Testis (tissue), 3 donors: Measurements from ENCODE around the gene LRRD1. TPM values are rescaled to one million over a fixed set of nuclear protein-coding genes. Genes with fewer than 3 reads are reported as not detected.
A peak's percentile ranks its signal among the peaks of the same experiment; 100 is the strongest.

Source experiments
- DNase-seq: peaks from one replicate; pipeline ENCODE4 v3.0.0-alpha.2; 2019
- H3K27ac ChIP-seq, 2 donors: fragments of 200-600 bp; sonication (generic); one replicate each; pipeline ENCODE4 v1.5.1; 2019
- H3K27me3 ChIP-seq: fragments of 200-600 bp; sonication (generic); one replicate; pipeline ENCODE4 v1.5.1; 2019
- H3K36me3 ChIP-seq: fragments of 200-600 bp; sonication (generic); one replicate; pipeline ENCODE4 v1.5.1; 2017; ENCODE audit warnings: low read depth; ENCODE audit errors: missing control alignments
- H3K4me1 ChIP-seq: fragments of 200-600 bp; sonication (generic); one replicate; pipeline ENCODE4 v1.5.1; 2019
- H3K4me3 ChIP-seq, 2 donors: fragments of 200-600 bp; sonication (generic); one replicate each; pipeline ENCODE4 v1.5.1; 2017 to 2019
- H3K9me3 ChIP-seq: fragments of 200-600 bp; sonication (generic); one replicate; pipeline ENCODE4 v1.5.1; 2017
- POLR2A ChIP-seq: fragments of 450-650 bp; IDR thresholded peaks from one replicate; pipeline ENCODE4 v1.6.1; 2017; ENCODE audit warnings: antibody characterized with exemption, mild to moderate bottlenecking, moderate library complexity
- WGBS, 2 donors: methylation state at CpG; one replicate each; pipeline ENCODE4 v1.1.5; 2018; 5-methylcytosine and 5-hydroxymethylcytosine counted together
- intact Hi-C: fragments of 100-400 bp; cut with DNase I; formaldehyde crosslinking; loops from one replicate; pipeline ENCODE4 v1.15.1; 2023; ENCODE audit warnings: low total_unique reads
- polyA plus RNA-seq: library from polyadenylated mRNA; stranded (reverse); fragments of 350-450 nt; fragmentation: Illumina TruSeq; extraction: RNeasy Lipid Tissue Mini Kit (QIAGEN cat#74804); gene quantifications from one replicate; pipeline ENCODE4 v1.2.3, GENCODE V29; 2014; ENCODE audit warnings: low read depth, low replicate concordance; ENCODE audit not compliant: insufficient read depth
- total RNA-seq, 2 donors: library from RNA; depleted of rRNA; stranded (reverse); fragments of >200 nt; gene quantifications; one replicate each; pipeline ENCODE4 v1.2.3, GENCODE V29; 2016
- TF ChIP-seq, protein P1 (sequence below), 3 experiments: fragments of 450-650 bp in 2 of 3; fragments of 200-600 bp in 1 of 3; sonication (generic) in 1 of 3; IDR thresholded peaks; one replicate each; pipeline ENCODE4 v1.5.1; 2016 to 2019; ENCODE audit warnings: antibody characterized with exemption in 3 of 3, mild to moderate bottlenecking in 2 of 3, moderate library complexity in 1 of 3

The LRRD1 gene
- total and polyA plus RNA-seq, 3 donors from 2014 or later, result 7.7 to 14.8 (median 8.7) TPM

DNA sequence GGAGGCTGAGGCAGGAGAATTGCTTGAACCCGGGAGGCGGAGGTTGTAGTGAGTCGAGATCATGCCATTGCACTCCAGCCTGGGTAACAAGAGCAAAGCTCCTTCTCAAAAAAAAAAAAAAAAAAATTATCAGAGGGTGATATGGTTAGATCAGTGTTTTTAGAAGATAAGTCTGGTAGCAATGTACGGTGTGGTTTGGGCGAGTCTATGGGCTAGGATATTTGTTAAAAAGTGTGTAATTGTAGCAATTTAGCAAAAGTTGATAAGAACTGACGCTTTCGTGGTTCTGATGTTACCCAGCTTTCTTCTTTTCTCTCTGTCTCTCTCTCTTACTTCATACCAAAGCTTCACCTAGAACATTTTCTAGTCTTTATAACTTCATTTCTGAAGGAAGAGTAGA, 37.8 kb downstream of the LRRD1 start:
- no peak overlapping the region for H3K4me3 ChIP-seq
- no peaks in the 10 kb centered on the region for H3K4me1 ChIP-seq
- no peaks in the 10 kb centered on the region for H3K27me3 ChIP-seq
- H3K9me3 ChIP-seq, result no peaks in the 10 kb centered on the region
- intact Hi-C loops, result no loop called here
- H3K27ac ChIP-seq, result no peak overlapping the region
- H3K36me3 ChIP-seq, result no peaks in the 10 kb centered on the region
- TF ChIP-seq, protein P1, sequence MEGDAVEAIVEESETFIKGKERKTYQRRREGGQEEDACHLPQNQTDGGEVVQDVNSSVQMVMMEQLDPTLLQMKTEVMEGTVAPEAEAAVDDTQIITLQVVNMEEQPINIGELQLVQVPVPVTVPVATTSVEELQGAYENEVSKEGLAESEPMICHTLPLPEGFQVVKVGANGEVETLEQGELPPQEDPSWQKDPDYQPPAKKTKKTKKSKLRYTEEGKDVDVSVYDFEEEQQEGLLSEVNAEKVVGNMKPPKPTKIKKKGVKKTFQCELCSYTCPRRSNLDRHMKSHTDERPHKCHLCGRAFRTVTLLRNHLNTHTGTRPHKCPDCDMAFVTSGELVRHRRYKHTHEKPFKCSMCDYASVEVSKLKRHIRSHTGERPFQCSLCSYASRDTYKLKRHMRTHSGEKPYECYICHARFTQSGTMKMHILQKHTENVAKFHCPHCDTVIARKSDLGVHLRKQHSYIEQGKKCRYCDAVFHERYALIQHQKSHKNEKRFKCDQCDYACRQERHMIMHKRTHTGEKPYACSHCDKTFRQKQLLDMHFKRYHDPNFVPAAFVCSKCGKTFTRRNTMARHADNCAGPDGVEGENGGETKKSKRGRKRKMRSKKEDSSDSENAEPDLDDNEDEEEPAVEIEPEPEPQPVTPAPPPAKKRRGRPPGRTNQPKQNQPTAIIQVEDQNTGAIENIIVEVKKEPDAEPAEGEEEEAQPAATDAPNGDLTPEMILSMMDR (IDR thresholded peaks at IDR 0.05), result no peak
- TF ChIP-seq POLR2A, result no peak
- DNase-seq, result no peak
- 70 to 83% methylated on average over 7 of the region's 7 CpGs for WGBS, 2 donors

DNA sequence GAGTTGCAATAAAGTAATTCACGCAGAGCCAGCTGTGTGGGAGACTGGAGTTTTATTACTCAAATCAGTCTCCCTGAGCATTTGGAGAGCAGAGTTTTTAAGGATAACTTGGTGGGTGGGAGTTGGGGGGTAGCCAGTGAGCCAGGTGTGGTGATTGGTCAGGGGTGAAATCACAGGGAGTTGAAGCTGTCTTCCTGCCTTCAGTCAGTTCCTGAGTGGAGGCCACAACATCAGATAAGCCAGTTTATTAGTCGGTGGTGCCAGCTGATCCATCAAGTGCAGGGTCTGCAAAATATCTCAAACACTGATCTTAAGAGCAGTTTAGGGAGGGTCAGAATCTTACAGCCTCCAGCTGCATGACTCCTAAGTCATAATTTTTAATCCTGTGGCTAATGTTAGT, 41.4 kb downstream of the LRRD1 start:
- WGBS, 2 donors, result 36 to 44% methylated on average over 2 of the region's 2 CpGs
- TF ChIP-seq, protein P1 (IDR thresholded peaks at IDR 0.05), result no peak
- TF ChIP-seq POLR2A, result no peak
- DNase-seq, result no peak
- Histone ChIP-seq H3K9me3 (no peaks in the 10 kb centered on the region), H3K36me3 (no peaks in the 10 kb centered on the region), H3K4me1 (peaks cover 10% of the 10 kb centered on the region), H3K27me3 (no peaks in the 10 kb centered on the region), H3K27ac (no peak overlapping the region), H3K4me3 (no peak overlapping the region)
- intact Hi-C loops, result no loop called here

DNA sequence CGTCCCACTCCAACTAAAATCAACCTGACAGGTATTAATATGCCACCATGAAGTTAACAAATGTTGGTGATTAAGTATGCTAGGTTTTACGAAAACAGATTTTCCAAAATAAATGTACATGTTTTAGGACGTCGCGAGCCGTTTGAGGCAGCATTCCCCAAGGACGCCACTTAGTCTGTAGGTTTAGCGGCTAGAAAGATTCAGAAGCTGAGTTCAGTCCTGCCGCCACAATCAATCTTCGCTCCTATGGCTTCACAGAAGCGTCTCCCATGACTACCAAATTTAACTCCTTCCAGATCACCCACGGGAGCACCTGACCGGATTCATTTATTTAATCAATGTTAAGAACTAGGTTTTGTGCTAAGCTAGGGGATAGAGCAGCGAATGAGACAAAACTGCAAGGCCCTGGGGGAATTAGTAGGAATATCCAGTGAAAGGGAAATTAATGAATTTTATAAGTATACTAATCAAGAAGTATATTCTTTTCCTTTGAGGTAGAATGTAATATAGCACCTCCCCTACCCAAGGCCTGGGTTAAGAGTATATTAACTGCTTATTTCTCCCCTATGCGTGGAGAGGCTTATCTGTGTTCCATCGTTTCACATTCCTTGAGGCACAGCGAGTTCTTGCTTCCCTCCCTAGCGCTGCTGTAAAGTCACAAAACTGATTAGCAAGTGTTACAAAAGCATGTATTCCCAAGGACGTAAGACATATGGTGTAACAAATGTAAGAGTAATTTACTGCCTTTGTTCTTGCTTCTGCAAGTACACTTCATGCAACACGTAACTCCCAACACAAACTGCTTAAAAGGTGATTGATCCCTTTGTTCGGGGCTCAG, 43.7 kb downstream of the LRRD1 start:
- peaks cover 15% of the 10 kb centered on the region for H3K4me1 ChIP-seq
- no peaks in the 10 kb centered on the region for H3K36me3 ChIP-seq
- H3K27ac ChIP-seq, result peak overlapping the region; percentile 98 to 99
- H3K27me3 ChIP-seq, result no peaks in the 10 kb centered on the region
- no peak for TF ChIP-seq POLR2A
- TF ChIP-seq, protein P1 (IDR thresholded peaks at IDR 0.05), result no peak
- H3K4me3 ChIP-seq, result peak overlapping the region; percentile 94 to 99
- WGBS, 2 donors, result 5% methylated on average over 21 of the region's 21 CpGs
- intact Hi-C loops, result no loop called here
- peak; percentile 78 for DNase-seq
- H3K9me3 ChIP-seq, result no peaks in the 10 kb centered on the region

DNA sequence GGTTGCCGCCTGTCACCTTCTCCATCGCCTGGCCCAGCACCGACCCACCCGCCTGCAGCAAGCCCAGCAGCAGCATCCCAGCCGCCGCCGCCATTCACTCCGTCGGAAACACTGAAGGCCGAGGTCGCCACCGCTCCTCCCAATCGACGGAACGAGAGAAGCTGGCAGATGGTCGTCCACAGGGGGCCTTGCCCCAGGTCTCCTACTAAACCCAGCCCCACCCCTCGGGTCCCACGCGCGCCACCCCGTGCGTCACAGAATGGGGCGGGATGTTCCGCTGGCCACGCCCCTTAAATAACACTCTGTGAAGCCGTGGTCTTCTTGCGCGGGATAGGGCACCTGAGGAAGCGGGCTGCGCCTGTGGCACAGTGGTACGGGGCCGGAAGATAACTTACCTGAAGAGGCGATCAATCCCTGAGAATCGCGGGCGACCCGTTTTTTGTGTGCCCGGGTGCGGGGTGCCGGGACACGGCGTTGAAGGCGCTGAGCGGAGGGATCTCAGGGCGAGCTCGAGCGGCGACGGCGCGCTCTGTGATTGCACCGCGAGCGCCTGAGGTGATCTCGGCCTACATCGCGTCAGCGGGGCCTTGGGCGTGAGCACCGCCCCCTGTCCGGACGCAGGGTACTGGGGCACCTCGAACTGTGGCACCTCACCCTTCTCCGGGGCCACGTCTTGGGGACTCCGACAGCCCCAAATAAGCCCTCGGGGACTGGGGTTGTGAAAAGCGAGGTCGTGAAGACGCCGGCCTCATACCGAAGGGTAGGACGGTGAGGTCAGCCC, 44.5 kb downstream of the LRRD1 start, which contains the start of gene CYP51A1:
CYP51A1 (minus strand) TSS at position 207 of the 781 bp plus-strand sequence; CDS start at position 94, 113 bp downstream.
- peak; percentile 90 for TF ChIP-seq POLR2A
- TF ChIP-seq, protein P1 (IDR thresholded peaks at IDR 0.05), result peak in 1 of 3 experiments; percentile 12
- Histone ChIP-seq H3K4me1 (peaks cover 15% of the 10 kb centered on the region), H3K4me3 (peak within 1 kb of the TSS; percentile 94 to 99), H3K9me3 (no peaks in the 10 kb centered on the region), H3K27me3 (no peaks in the 10 kb centered on the region), H3K36me3 (no peaks in the 10 kb centered on the region), H3K27ac (peak within 1 kb of the TSS; percentile 98 to 99)
- 0% methylated on average over 1 to 59 of the region's 73 CpGs for WGBS, 2 donors
- intact Hi-C loops, result no loop called here
- peak; percentile 97 for DNase-seq
